ENCODE data around the gene TMED4.
"Not testable (repeated sequence)": the region's sequence is repeated elsewhere in the genome, so short reads cannot be mapped to it uniquely, and the experiment has no call there.

The TMED4 gene

GRCh38 chr7:44568771-44569560, 13.1 kb downstream of the TMED4 start:
- no peak for DNase-seq

- DNase-seq: no peak
Measured at GRCh38 chr7:44567884-44568283, 14.1 kb downstream of the TMED4 start.

- no peak for DNase-seq
Measured at GRCh38 chr7:44566680-44567079, 15.4 kb downstream of the TMED4 start.

- no peak for DNase-seq
Measured at GRCh38 chr7:44565795-44566559, 16.1 kb downstream of the TMED4 start.

GRCh38 chr7:44565097-44565794, 16.8 kb downstream of the TMED4 start:
- DNase-seq: peak; percentile 52

- DNase-seq: no peak
Measured at GRCh38 chr7:44564606-44565005, 17.4 kb downstream of the TMED4 start.

- no peak for DNase-seq
Measured at GRCh38 chr7:44563171-44563679, 18.8 kb downstream of the TMED4 start.

GRCh38 chr7:44562622-44562962, 19.4 kb downstream of the TMED4 start:
- DNase-seq: not testable (repeated sequence)

GRCh38 chr7:44561962-44562621, 19.9 kb downstream of the TMED4 start:
- DNase-seq: no peak

GRCh38 chr7:44561481-44561880, 20.6 kb downstream of the TMED4 start:
- DNase-seq: no peak

GRCh38 chr7:44559485-44559884, 22.5 kb downstream of the TMED4 start:
- no peak for DNase-seq

- DNase-seq: no peak
Measured at GRCh38 chr7:44557485-44557884, 24.5 kb downstream of the TMED4 start.

GRCh38 chr7:44555350-44555749, 26.7 kb downstream of the TMED4 start:
- no peak for DNase-seq

GRCh38 chr7:44552473-44553005, 29.5 kb downstream of the TMED4 start:
- not testable (repeated sequence) for DNase-seq

GRCh38 chr7:44549457-44549856, 32.6 kb downstream of the TMED4 start:
- no peak for DNase-seq

- DNase-seq: no peak
Measured at GRCh38 chr7:44548893-44549292, 33.1 kb downstream of the TMED4 start.

GRCh38 chr7:44547536-44548231, 34.3 kb downstream of the TMED4 start:
- no peak for DNase-seq

GRCh38 chr7:44541876-44542610, 40.0 kb downstream of the TMED4 start:
- DNase-seq: no peak

- DNase-seq: no peak
Measured at GRCh38 chr7:44541028-44541869, 40.8 kb downstream of the TMED4 start, which contains the start of gene NPC1L1. Gene NPC1L1, minus strand, starts transcription at chr7:44541330. Its CDS starts 71 bp downstream, at chr7:44541259.

- DNase-seq: no peak
Measured at GRCh38 chr7:44540592-44541027, 41.4 kb downstream of the TMED4 start.

Data from DMS79 treated with DMSO at 0.1 percent for 48 hours (cell line).